HL-60 (cell line): ENCODE results near the gene PCBP4.

Source experiments
- DNase-seq, 2 experiments: peaks; one replicate each; pipeline ENCODE4 v3.0.0-alpha.2; 2010 to 2020; ENCODE audit warnings: low read depth in 1 of 2, low spot score in 1 of 2
- H3K27ac ChIP-seq: fragments of 250-450 bp; sonication (Bioruptor Pico); replicated peaks from 2 replicates; pipeline ENCODE4 v1.5.1; 2020; ENCODE audit warnings: mild to moderate bottlenecking, moderate library complexity
- H3K27me3 ChIP-seq: fragments of 250-450 bp; sonication (Bioruptor Pico); 2 replicates; pipeline ENCODE4 v1.5.1; 2021; ENCODE audit warnings: mild to moderate bottlenecking, moderate library complexity; ENCODE audit not compliant: insufficient read depth, poor library complexity, severe bottlenecking
- H3K4me3 ChIP-seq: replicated peaks from 2 replicates; pipeline ENCODE4 v1.5.1; 2011; ENCODE audit warnings: mild to moderate bottlenecking, control low read depth, low read length; ENCODE audit not compliant: insufficient read depth
- GABPA ChIP-seq: IDR thresholded peaks from 2 replicates; pipeline ENCODE4 v1.6.1; 2012; ENCODE audit warnings: low read depth
- POLR2AphosphoS5 ChIP-seq: IDR thresholded peaks from 2 replicates; pipeline ENCODE4 v1.6.1; 2012; ENCODE audit warnings: low read depth
- SPI1 ChIP-seq: IDR thresholded peaks from 2 replicates; pipeline ENCODE4 v1.6.1; 2012; ENCODE audit warnings: low read depth, mild to moderate bottlenecking, borderline replicate concordance
- TF ChIP-seq, protein P1 (sequence below): IDR thresholded peaks from one replicate; pipeline ENCODE4 v1.5.1; 2011; ENCODE audit warnings: low read length, control low read depth, inconsistent platforms; ENCODE audit not compliant: insufficient read depth
- TF ChIP-seq, protein P2 (sequence below): IDR thresholded peaks from 2 replicates; pipeline ENCODE4 v1.6.1; 2012; ENCODE audit warnings: low read depth; ENCODE audit not compliant: insufficient replicate concordance

The PCBP4 gene

DNA sequence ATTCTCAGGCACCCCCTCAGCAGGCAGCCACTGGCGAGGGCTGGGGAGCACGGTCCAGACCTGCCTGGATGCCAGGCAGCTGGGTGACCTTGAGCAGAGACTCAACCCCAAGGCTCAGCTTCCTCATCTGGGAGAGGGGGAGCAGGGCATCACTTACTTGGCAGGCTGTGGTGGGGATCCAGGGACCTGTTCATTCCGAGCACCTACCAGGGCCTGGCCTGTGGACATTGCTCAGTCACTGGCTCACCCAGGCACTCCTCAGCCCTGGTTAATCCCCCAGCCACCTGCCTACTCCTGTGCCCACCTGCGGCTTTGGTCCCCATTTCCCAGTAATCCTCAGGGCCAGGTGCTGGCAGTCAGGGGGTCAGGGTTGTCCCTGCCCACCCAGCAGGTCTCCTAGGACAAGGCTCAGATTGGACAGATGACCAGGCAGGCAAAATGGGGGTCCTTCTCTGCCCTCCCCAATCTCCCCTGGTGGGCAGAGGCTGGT lies 37.7 kb upstream of the PCBP4 start:
- H3K27ac ChIP-seq: no peak overlapping the region

DNA sequence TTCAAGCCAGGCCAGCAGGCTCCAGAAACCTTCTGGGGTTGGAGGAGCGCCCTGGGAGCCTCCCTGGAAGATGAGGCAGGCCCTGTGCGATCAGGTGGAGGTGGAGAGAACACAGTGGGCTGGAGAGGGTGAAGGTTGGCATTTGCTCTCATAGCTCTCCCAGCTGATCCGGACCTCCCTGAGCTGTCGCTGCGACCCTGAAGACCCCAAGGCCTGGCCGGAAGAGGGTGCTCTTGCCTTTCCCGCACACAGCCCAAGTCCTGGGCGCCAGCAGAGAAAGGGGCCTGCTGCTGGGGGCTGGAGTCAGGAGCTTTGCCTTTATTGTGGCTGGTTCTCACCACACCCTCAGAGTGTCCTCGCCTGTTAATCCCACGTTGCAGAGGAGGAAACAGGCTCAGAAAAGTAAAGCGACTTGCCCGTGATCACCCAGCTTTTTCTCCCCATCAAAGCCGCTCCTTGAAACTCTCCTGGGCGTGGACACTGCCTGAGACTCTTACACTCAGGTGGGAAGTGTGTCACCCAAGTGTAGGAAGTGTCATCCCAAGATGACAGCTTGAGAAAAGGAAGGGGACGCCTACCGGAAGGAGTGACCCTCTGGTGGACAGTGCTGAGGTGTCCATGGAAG lies 37.0 kb upstream of the PCBP4 start:
- no peak overlapping the region for H3K4me3 ChIP-seq
- DNase-seq: no peak
- no peaks in the 10 kb centered on the region for H3K27me3 ChIP-seq
- no peak overlapping the region for H3K27ac ChIP-seq
- TF ChIP-seq, protein P1, sequence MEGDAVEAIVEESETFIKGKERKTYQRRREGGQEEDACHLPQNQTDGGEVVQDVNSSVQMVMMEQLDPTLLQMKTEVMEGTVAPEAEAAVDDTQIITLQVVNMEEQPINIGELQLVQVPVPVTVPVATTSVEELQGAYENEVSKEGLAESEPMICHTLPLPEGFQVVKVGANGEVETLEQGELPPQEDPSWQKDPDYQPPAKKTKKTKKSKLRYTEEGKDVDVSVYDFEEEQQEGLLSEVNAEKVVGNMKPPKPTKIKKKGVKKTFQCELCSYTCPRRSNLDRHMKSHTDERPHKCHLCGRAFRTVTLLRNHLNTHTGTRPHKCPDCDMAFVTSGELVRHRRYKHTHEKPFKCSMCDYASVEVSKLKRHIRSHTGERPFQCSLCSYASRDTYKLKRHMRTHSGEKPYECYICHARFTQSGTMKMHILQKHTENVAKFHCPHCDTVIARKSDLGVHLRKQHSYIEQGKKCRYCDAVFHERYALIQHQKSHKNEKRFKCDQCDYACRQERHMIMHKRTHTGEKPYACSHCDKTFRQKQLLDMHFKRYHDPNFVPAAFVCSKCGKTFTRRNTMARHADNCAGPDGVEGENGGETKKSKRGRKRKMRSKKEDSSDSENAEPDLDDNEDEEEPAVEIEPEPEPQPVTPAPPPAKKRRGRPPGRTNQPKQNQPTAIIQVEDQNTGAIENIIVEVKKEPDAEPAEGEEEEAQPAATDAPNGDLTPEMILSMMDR: no peak
- TF ChIP-seq GABPA (no peak), SPI1 (no peak), POLR2AphosphoS5 (no peak)
- TF ChIP-seq, protein P2, sequence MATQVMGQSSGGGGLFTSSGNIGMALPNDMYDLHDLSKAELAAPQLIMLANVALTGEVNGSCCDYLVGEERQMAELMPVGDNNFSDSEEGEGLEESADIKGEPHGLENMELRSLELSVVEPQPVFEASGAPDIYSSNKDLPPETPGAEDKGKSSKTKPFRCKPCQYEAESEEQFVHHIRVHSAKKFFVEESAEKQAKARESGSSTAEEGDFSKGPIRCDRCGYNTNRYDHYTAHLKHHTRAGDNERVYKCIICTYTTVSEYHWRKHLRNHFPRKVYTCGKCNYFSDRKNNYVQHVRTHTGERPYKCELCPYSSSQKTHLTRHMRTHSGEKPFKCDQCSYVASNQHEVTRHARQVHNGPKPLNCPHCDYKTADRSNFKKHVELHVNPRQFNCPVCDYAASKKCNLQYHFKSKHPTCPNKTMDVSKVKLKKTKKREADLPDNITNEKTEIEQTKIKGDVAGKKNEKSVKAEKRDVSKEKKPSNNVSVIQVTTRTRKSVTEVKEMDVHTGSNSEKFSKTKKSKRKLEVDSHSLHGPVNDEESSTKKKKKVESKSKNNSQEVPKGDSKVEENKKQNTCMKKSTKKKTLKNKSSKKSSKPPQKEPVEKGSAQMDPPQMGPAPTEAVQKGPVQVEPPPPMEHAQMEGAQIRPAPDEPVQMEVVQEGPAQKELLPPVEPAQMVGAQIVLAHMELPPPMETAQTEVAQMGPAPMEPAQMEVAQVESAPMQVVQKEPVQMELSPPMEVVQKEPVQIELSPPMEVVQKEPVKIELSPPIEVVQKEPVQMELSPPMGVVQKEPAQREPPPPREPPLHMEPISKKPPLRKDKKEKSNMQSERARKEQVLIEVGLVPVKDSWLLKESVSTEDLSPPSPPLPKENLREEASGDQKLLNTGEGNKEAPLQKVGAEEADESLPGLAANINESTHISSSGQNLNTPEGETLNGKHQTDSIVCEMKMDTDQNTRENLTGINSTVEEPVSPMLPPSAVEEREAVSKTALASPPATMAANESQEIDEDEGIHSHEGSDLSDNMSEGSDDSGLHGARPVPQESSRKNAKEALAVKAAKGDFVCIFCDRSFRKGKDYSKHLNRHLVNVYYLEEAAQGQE: no peak

More for the DNA sequence above, 37.7 kb upstream of the PCBP4 start:
- Histone ChIP-seq H3K4me3 (no peak overlapping the region), H3K27me3 (no peaks in the 10 kb centered on the region)
- TF ChIP-seq POLR2AphosphoS5: no peak
- no peak for TF ChIP-seq GABPA
- TF ChIP-seq, protein P2: no peak
- no peak for TF ChIP-seq SPI1
- TF ChIP-seq, protein P1: no peak
- DNase-seq: no peak

GRCh38 chr3:52002748-52003147 lies 35.5 kb upstream of the PCBP4 start:
- TF ChIP-seq, protein P2: no peak
- no peak overlapping the region for H3K4me3 ChIP-seq
- H3K27me3 ChIP-seq: no peaks in the 10 kb centered on the region
- no peak overlapping the region for H3K27ac ChIP-seq
- no peak for DNase-seq
